SK-N-SH (cell line): ENCODE results near the gene MED29. TPM values are rescaled to one million over a fixed set of nuclear protein-coding genes. Genes with fewer than 3 reads are reported as not detected.

ENCODE experiments used
- CHD2 ChIP-seq: fragments of 150-350 bp; IDR thresholded peaks from 2 replicates; pipeline ENCODE4 v1.6.1; 2018; ENCODE audit warnings: low read length; ENCODE audit not compliant: partially characterized antibody
- EP300 ChIP-seq, 2 experiments: IDR thresholded peaks; 2 replicates each; pipeline versions ENCODE4 v1.4.0 to v1.6.1; 2012; ENCODE audit warnings: borderline replicate concordance in 1 of 2, low read depth in 1 of 2, low read length in 1 of 2
- FOSL2 ChIP-seq: IDR thresholded peaks from 2 replicates; pipeline ENCODE4 v1.4.0; 2012; ENCODE audit warnings: low read depth, mild to moderate bottlenecking, moderate library complexity, borderline replicate concordance
- FOXJ3 ChIP-seq: sonication (generic); formaldehyde crosslinking; IDR thresholded peaks from 2 replicates; pipeline ENCODE4 v1.5.1; 2020; ENCODE audit warnings: mild to moderate bottlenecking, missing genetic modification reagents
- FOXM1 ChIP-seq: IDR thresholded peaks from 2 replicates; pipeline ENCODE4 v1.4.0; 2012; ENCODE audit warnings: low read depth, mild to moderate bottlenecking
- MEF2A ChIP-seq: IDR thresholded peaks from 2 replicates; pipeline ENCODE4 v1.4.0; 2012; ENCODE audit warnings: low read depth, borderline replicate concordance
- MXI1 ChIP-seq: IDR thresholded peaks from 2 replicates; pipeline ENCODE4 v1.6.1; 2012; ENCODE audit warnings: mild to moderate bottlenecking, low read depth, low read length, improper control_type of control experiment
- NFIC ChIP-seq: IDR thresholded peaks from 2 replicates; pipeline ENCODE4 v1.4.0; 2012; ENCODE audit warnings: borderline replicate concordance
- NRF1 ChIP-seq: IDR thresholded peaks from 2 replicates; pipeline ENCODE4 v1.6.1; 2012; ENCODE audit warnings: low read depth, mild to moderate bottlenecking, low read length
- RAD21 ChIP-seq: IDR thresholded peaks from 2 replicates; pipeline ENCODE4 v1.6.1; 2012; ENCODE audit warnings: mild to moderate bottlenecking, low read length
- RFX5 ChIP-seq: IDR thresholded peaks from 2 replicates; pipeline ENCODE4 v1.6.1; 2012; ENCODE audit warnings: mild to moderate bottlenecking, improper control_type of control experiment, low read length
- TAF1 ChIP-seq: IDR thresholded peaks from 2 replicates; pipeline ENCODE4 v1.6.1; 2012; ENCODE audit warnings: low read depth, mild to moderate bottlenecking, low read length, moderate library complexity, borderline replicate concordance
- TCF12 ChIP-seq: IDR thresholded peaks from 2 replicates; pipeline ENCODE4 v1.4.0; 2012
- TEAD4 ChIP-seq: IDR thresholded peaks from 2 replicates; pipeline ENCODE4 v1.4.0; 2012; ENCODE audit warnings: mild to moderate bottlenecking, borderline replicate concordance; ENCODE audit not compliant: insufficient read depth
- USF2 ChIP-seq: fragments of 150-350 bp; IDR thresholded peaks from 2 replicates; pipeline ENCODE4 v1.6.1; 2017; ENCODE audit warnings: antibody characterized with exemption, low read length, low read depth, borderline replicate concordance
- ZBTB33 ChIP-seq: IDR thresholded peaks from 2 replicates; pipeline ENCODE4 v1.4.0; 2012; ENCODE audit warnings: low read depth, borderline replicate concordance
- polyA plus RNA-seq, 3 experiments: library from polyadenylated mRNA; depleted of rRNA; stranded (reverse); fragments of >200 nt; gene quantifications; 2 replicates each; pipeline ENCODE4 v1.2.3, GENCODE V29; 2012
- TF ChIP-seq, protein P1 (sequence below): IDR thresholded peaks from 2 replicates; pipeline ENCODE4 v1.4.0; 2012; ENCODE audit warnings: low read depth, borderline replicate concordance
- TF ChIP-seq, protein P2 (sequence below): IDR thresholded peaks from 2 replicates; pipeline ENCODE4; 2012

MED29 gene
- polyA plus RNA-seq, 1 of the 3 experiments (the other 2 are of a cell fraction): 32.0 TPM

GRCh38 chr19:39412100-39412866 is 21.1 kb downstream of the MED29 start, which contains the start of gene PLEKHG2 (continued):
- peak; percentile 62 for TF ChIP-seq ZBTB33
- TF ChIP-seq RFX5: peak; percentile 80
- TF ChIP-seq RAD21: peak; percentile 27; the same call in 1 of the 2 replicates
- TF ChIP-seq TCF12: peak; percentile 44; the same call in 1 of the 2 replicates
- peak; percentile 40; the same call in 1 of the 2 replicates for TF ChIP-seq USF2
- peak; percentile 89 for TF ChIP-seq TEAD4
- peak; percentile 94 for TF ChIP-seq CHD2
- 0 out of 2 replicates have a peak, but pooled peaks have one; percentile 24 for TF ChIP-seq TAF1
- TF ChIP-seq FOSL2: peak; percentile 29; the same call in 1 of the 2 replicates
- no peak; the same call in none of the 2 replicates for TF ChIP-seq MXI1
- TF ChIP-seq EP300 (IDR thresholded peaks at IDR 0.05; ENCODE audit: borderline replicate concordance in 1 of 2, low read depth in 1 of 2, low read length in 1 of 2): 0 out of 4 replicates have a peak, but pooled peaks of 1 of the 2 experiments have one; percentile 42
- no peak for TF ChIP-seq NFIC
- no peak; the same call in 1 of the 2 replicates for TF ChIP-seq FOXM1
- no peak for TF ChIP-seq FOXJ3
- TF ChIP-seq, protein P1, sequence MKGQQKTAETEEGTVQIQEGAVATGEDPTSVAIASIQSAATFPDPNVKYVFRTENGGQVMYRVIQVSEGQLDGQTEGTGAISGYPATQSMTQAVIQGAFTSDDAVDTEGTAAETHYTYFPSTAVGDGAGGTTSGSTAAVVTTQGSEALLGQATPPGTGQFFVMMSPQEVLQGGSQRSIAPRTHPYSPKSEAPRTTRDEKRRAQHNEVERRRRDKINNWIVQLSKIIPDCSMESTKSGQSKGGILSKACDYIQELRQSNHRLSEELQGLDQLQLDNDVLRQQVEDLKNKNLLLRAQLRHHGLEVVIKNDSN: peak; percentile 86
- TF ChIP-seq, protein P2, sequence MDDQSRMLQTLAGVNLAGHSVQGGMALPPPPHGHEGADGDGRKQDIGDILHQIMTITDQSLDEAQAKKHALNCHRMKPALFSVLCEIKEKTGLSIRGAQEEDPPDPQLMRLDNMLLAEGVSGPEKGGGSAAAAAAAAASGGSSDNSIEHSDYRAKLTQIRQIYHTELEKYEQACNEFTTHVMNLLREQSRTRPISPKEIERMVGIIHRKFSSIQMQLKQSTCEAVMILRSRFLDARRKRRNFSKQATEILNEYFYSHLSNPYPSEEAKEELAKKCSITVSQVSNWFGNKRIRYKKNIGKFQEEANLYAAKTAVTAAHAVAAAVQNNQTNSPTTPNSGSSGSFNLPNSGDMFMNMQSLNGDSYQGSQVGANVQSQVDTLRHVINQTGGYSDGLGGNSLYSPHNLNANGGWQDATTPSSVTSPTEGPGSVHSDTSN: peak; percentile 29; the same call in 1 of the 2 replicates
- no peak for TF ChIP-seq NRF1
- no peak for TF ChIP-seq MEF2A
